A549 (cell line): ENCODE data around the gene CD207. TPM values are rescaled to one million over a fixed set of nuclear protein-coding genes. Genes with fewer than 3 reads are reported as not detected.

Experiments
- ATAC-seq, 2 experiments: fragments of 200-7000 bp in 1 of 2; fragments of >200 bp in 1 of 2; cut with Nextera tagmentation in 1 of 2; cut with Tn5 transposase in 1 of 2; 3 replicates each; pipeline versions ENCODE4 v1.8.0 to v1.9.1; 2018 to 2020; ENCODE audit warnings: mild to moderate bottlenecking in 1 of 2, moderate library complexity in 1 of 2
- CTCF ChIA-PET: fragments of 300-600 bp; sonication (Branson Sonifier 250); formaldehyde crosslinking; extraction: SDS; loops from one replicate; lab custom pipeline; 2021; ENCODE audit warnings: antibody characterized with exemption, inconsistent platforms; lab: Yijun Ruan, JAX
- POLR2A ChIA-PET: fragments of 350-600 bp; formaldehyde crosslinking; extraction: SDS; loops from one replicate; lab custom pipeline; 2021; ENCODE audit warnings: antibody characterized with exemption, inconsistent platforms; lab: Yijun Ruan, JAX
- DNase-seq, 2 experiments: peaks; one replicate each; pipeline versions ENCODE4 v3.0.0 to v3.0.0-alpha.2; 2011 to 2016; ENCODE audit warnings: low read depth in 1 of 2, low spot score in 1 of 2
- FAIRE-seq: peaks from 2 replicates; lab custom pipeline; 2011; peaks lifted over from hg19 to GRCh38; lab: Jason Lieb, UNC
- H3K27ac ChIP-seq, 2 experiments: fragments of >200 bp; sonication (Bioruptor Twin); formaldehyde crosslinking; 3 replicates each; pipeline ENCODE4 v1.5.1; 2016 to 2017
- H3K4me1 ChIP-seq: fragments of >200 bp; sonication (Bioruptor Twin); formaldehyde crosslinking; 3 replicates; pipeline ENCODE4 v1.6.1; 2016
- H3K4me2 ChIP-seq: fragments of >200 bp; sonication (Bioruptor Twin); formaldehyde crosslinking; 3 replicates; pipeline ENCODE4 v1.6.1; 2016
- H3K4me3 ChIP-seq: fragments of >200 bp; sonication (Bioruptor Twin); formaldehyde crosslinking; 3 replicates; pipeline ENCODE4 v1.5.1; 2016
- H3K9me3 ChIP-seq: fragments of >200 bp; sonication (Bioruptor Twin); formaldehyde crosslinking; 3 replicates; pipeline ENCODE4 v1.6.1; 2016
- BCL3 ChIP-seq: fragments of >200 bp; sonication (Bioruptor Twin); formaldehyde crosslinking; IDR thresholded peaks from 3 replicates; pipeline ENCODE4 v1.6.1; 2016
- BHLHE40 ChIP-seq: IDR thresholded peaks from 2 replicates; pipeline ENCODE4 v1.6.1; 2012; ENCODE audit warnings: low read depth, low read length, inconsistent platforms
- CHD2 ChIP-seq: fragments of 150-350 bp; IDR thresholded peaks from 2 replicates; pipeline ENCODE4 v1.6.1; 2014; ENCODE audit warnings: low read length; ENCODE audit not compliant: partially characterized antibody
- EHMT2 ChIP-seq: fragments of 200-600 bp; sonication (generic); IDR thresholded peaks from 2 replicates; pipeline ENCODE4 v1.6.1; 2016; ENCODE audit warnings: antibody characterized with exemption, low read depth, mild to moderate bottlenecking, moderate library complexity
- ELK1 ChIP-seq: fragments of 150-350 bp; IDR thresholded peaks from 2 replicates; pipeline ENCODE4 v1.6.1; 2014; ENCODE audit warnings: low read depth, mild to moderate bottlenecking, low read length
- ESRRA ChIP-seq: fragments of 150-350 bp; IDR thresholded peaks from 2 replicates; pipeline ENCODE4 v1.6.1; 2014; ENCODE audit warnings: mild to moderate bottlenecking, low read length, borderline replicate concordance
- FOSB ChIP-seq: fragments of 250-450 bp; sonication (Bioruptor Pico); IDR thresholded peaks from 2 replicates; pipeline ENCODE4 v1.5.0; 2020; ENCODE audit warnings: mild to moderate bottlenecking, moderate library complexity
- HDAC2 ChIP-seq: fragments of 200-600 bp; sonication (generic); IDR thresholded peaks from 2 replicates; pipeline ENCODE4 v1.6.1; 2016
- HOXA7 ChIP-seq: fragments of 250-450 bp; sonication (Bioruptor Pico); IDR thresholded peaks from 2 replicates; pipeline ENCODE4 v1.5.0; 2020; ENCODE audit warnings: mild to moderate bottlenecking, moderate library complexity
- HOXB13 ChIP-seq: fragments of 250-450 bp; sonication (Bioruptor Pico); IDR thresholded peaks from 2 replicates; pipeline ENCODE4 v1.5.0; 2020; ENCODE audit warnings: low read depth, mild to moderate bottlenecking, moderate library complexity
- KDM1A ChIP-seq: fragments of 200-600 bp; sonication (generic); IDR thresholded peaks from 2 replicates; pipeline ENCODE4 v1.6.1; 2016; ENCODE audit warnings: low read depth, mild to moderate bottlenecking
- MAX ChIP-seq: IDR thresholded peaks from 2 replicates; pipeline ENCODE4 v1.6.1; 2012
- MYC ChIP-seq: IDR thresholded peaks from 2 replicates; pipeline ENCODE4 v1.6.1; 2012; ENCODE audit warnings: mild to moderate bottlenecking, inconsistent platforms, low read length, improper control_type of control experiment, borderline replicate concordance
- NPAS2 ChIP-seq: fragments of 250-450 bp; sonication (Bioruptor Pico); IDR thresholded peaks from 2 replicates; pipeline ENCODE4 v1.8.0; 2022; ENCODE audit warnings: mild to moderate bottlenecking, moderate library complexity, borderline replicate concordance
- NR3C1 ChIP-seq: fragments of >200 bp; sonication (Bioruptor Twin); formaldehyde crosslinking; IDR thresholded peaks from 3 replicates; pipeline ENCODE4 v1.6.1; 2017
- PBX3 ChIP-seq: IDR thresholded peaks from 2 replicates; pipeline ENCODE4 v1.6.1; 2012
- RAD21 ChIP-seq, 2 experiments: fragments of >200 bp in 1 of 2; sonication (Bioruptor Twin) in 1 of 2; formaldehyde crosslinking in 1 of 2; IDR thresholded peaks in 1 of 2; conservative IDR thresholded peaks in 1 of 2; 2 replicates in 1 of 2; 3 replicates in 1 of 2; pipeline ENCODE4 v1.6.1; 2012 to 2018; ENCODE audit warnings: inconsistent platforms in 1 of 2
- RARB ChIP-seq: fragments of 250-450 bp; sonication (Bioruptor Pico); IDR thresholded peaks from 2 replicates; pipeline ENCODE4 v1.8.0; 2021; ENCODE audit warnings: mild to moderate bottlenecking, moderate library complexity
- TFCP2L1 ChIP-seq: fragments of 250-450 bp; sonication (Bioruptor Pico); IDR thresholded peaks from 2 replicates; pipeline ENCODE4 v1.5.0; 2021; ENCODE audit warnings: mild to moderate bottlenecking
- TP53 ChIP-seq: fragments of 250-450 bp; sonication (Bioruptor Pico); IDR thresholded peaks from 2 replicates; pipeline ENCODE4 v1.5.0; 2021; ENCODE audit warnings: mild to moderate bottlenecking, moderate library complexity
- ZNF302 ChIP-seq: fragments of 250-450 bp; sonication (Bioruptor Pico); IDR thresholded peaks from 2 replicates; pipeline ENCODE4 v1.9.0; 2021; ENCODE audit warnings: inconsistent platforms, mild to moderate bottlenecking, moderate library complexity
- WGBS: methylation state at CpG from one replicate; pipeline ENCODE4 v1.1.6; 2017; ENCODE audit errors: missing lambda C conversion rate; 5-methylcytosine and 5-hydroxymethylcytosine counted together
- polyA plus RNA-seq, 4 experiments: library from polyadenylated mRNA; depleted of rRNA in 3 of 4; stranded (reverse); fragments of >200 nt; fragmentation: RNase III in 1 of 4; extraction: RNeasy Plus Mini Kit Qiagen cat#74134 plus additional on column Dnase treatment in 1 of 4; gene quantifications; 2 replicates in 3 of 4; 3 replicates in 1 of 4; pipeline ENCODE4 v1.2.3, GENCODE V29; 2011 to 2017

The CD207 gene
- polyA plus RNA-seq, 2 of the 4 experiments (the other 2 are of a cell fraction) = 0.05 TPM; not detected in 1

GRCh38 chr2:70822843-70823242, 12.8 kb downstream of the CD207 start:
- TF ChIP-seq NR3C1 (no peak), RARB (no peak), EHMT2 (no peak), MAX (no peak), HOXA7 (CRISPR knock-in tag) (no peak), TFCP2L1 (CRISPR knock-in tag) (no peak), PBX3 (no peak), FOSB (CRISPR knock-in tag) (no peak), ELK1 (no peak), KDM1A (no peak), ESRRA (no peak), BCL3 (no peak), HOXB13 (CRISPR knock-in tag) (no peak), ZNF302 (CRISPR knock-in tag) (no peak)
- TF ChIP-seq, all 56 proteins: peak for 0
- ChIA-PET CTCF (interaction anchor here (1.0 to 1.7 kb wide), 3 partner anchors 10 to 34 kb away, joined by 3 to 10 read pairs (median 5); no protein-coding TSS in a partner anchor), POLR2A (no interaction called here)
- H3K4me1 ChIP-seq = no peaks in the 10 kb centered on the region
- WGBS = 38% methylated on average over 8 of the region's 8 CpGs
- no peak for ATAC-seq
- no peak overlapping the region for H3K4me3 ChIP-seq
- H3K4me2 ChIP-seq = no peak overlapping the region
- FAIRE-seq = no peak
- no peaks in the 10 kb centered on the region for H3K9me3 ChIP-seq
- no peak for DNase-seq
- H3K27ac ChIP-seq = no peak overlapping the region

GRCh38 chr2:70820499-70820898, 15.1 kb downstream of the CD207 start, which contains the start of gene CLEC4F:
TSS of gene CLEC4F (minus strand) at chr2:70820599. CDS start at chr2:70820523, 76 bp downstream.
- ATAC-seq (no peak), FAIRE-seq (no peak), DNase-seq (no peak)
- CTCF ChIA-PET = interaction anchor here (0.6 to 1.3 kb wide), 4 partner anchors 30 to 130 kb away, joined by 3 to 4 read pairs (median 3); no protein-coding TSS in a partner anchor
- Histone ChIP-seq H3K27ac (no peak within 1 kb of the TSS), H3K4me3 (no peak within 1 kb of the TSS), H3K9me3 (no peaks in the 10 kb centered on the region), H3K4me2 (no peak within 1 kb of the TSS), H3K4me1 (no peaks in the 10 kb centered on the region)
- 56% methylated on average over 7 of the region's 7 CpGs for whole genome bisulfite sequencing
- POLR2A ChIA-PET = no interaction called here
- TF ChIP-seq HDAC2 = no peak
- TF ChIP-seq ESRRA = no peak
- TF ChIP-seq NPAS2 (CRISPR knock-in tag) = no peak
- TF ChIP-seq RAD21 (conservative IDR thresholded peaks at IDR 0.05 in 1 of 2, IDR thresholded peaks at IDR 0.05 in 1 of 2) = no peak
- no peak for TF ChIP-seq MYC

GRCh38 chr2:70817284-70817954, 18.2 kb downstream of the CD207 start:
- DNase-seq (no peak), FAIRE-seq (no peak), ATAC-seq (no peak)
- CTCF ChIA-PET = interaction anchor here (0.9 kb wide), 1 partner anchor 28 kb away, joined by 4 read pairs; no protein-coding TSS in a partner anchor
- TF ChIP-seq CHD2 = no peak
- no peak for TF ChIP-seq ELK1
- no peak for TF ChIP-seq BHLHE40
- TF ChIP-seq KDM1A = no peak
- TF ChIP-seq TP53 = no peak
- 36% methylated on average over 3 of the region's 3 CpGs for WGBS
- Histone ChIP-seq H3K4me2 (no peak overlapping the region), H3K27ac (no peak overlapping the region), H3K4me3 (no peak overlapping the region), H3K4me1 (no peaks in the 10 kb centered on the region), H3K9me3 (no peaks in the 10 kb centered on the region)
- POLR2A ChIA-PET = no interaction called here
